Cardiac muscle cell (in vitro differentiated cells and primary cell): Measurements from ENCODE around the gene ADNP2. TPM values are rescaled to one million over a fixed set of nuclear protein-coding genes. Genes with fewer than 3 reads are reported as not detected.

Experiments used
- DNase-seq, 2 donors: peaks; one replicate each; pipeline versions ENCODE4 v3.0.0 to v3.0.0-alpha.2; 2010 to 2017; ENCODE audit warnings: low read depth in 1 of 2, low spot score in 1 of 2
- H3K27ac ChIP-seq: fragments of 200-600 bp; sonication (generic); 2 replicates; pipeline ENCODE4 v1.5.1; 2016
- H3K27me3 ChIP-seq: fragments of 200-600 bp; sonication (generic); 2 replicates; pipeline ENCODE4 v1.6.0; 2016; ENCODE audit warnings: control low read depth
- H3K36me3 ChIP-seq: fragments of 200-600 bp; sonication (generic); 2 replicates; pipeline ENCODE4 v1.5.1; 2016; ENCODE audit warnings: control low read depth
- H3K4me1 ChIP-seq: fragments of 200-600 bp; sonication (generic); 2 replicates; pipeline ENCODE4 v1.8.1; 2017; ENCODE audit warnings: low read depth, mild to moderate bottlenecking, mixed run types
- H3K4me3 ChIP-seq: fragments of 200-600 bp; sonication (generic); 2 replicates; pipeline ENCODE4 v1.5.1; 2016; ENCODE audit warnings: mild to moderate bottlenecking
- H3K9me3 ChIP-seq: fragments of 200-600 bp; sonication (generic); 2 replicates; pipeline ENCODE4 v1.5.1; 2017; ENCODE audit warnings: low read depth, mild to moderate bottlenecking, control low read depth
- CTCF ChIP-seq: IDR thresholded peaks from 2 replicates; pipeline ENCODE4 v1.5.1; 2012; ENCODE audit warnings: low read depth, mild to moderate bottlenecking, low read length
- polyA plus RNA-seq: library from polyadenylated mRNA; unstranded; fragments of >200 nt; fragmentation: Nextera tagmentation; extraction: Ambion mirVana; gene quantifications from 2 replicates; pipeline ENCODE4 v1.2.1, GENCODE V29; 2016
- total RNA-seq: library from RNA; depleted of rRNA; stranded (reverse); fragments of >200 nt; gene quantifications from 2 replicates; pipeline ENCODE4 v1.2.3, GENCODE V29; 2016

Gene ADNP2
- total and polyA plus RNA-seq, 2 experiments from 2014 or later: 10.5 to 35.8 TPM

GRCh38 chr18:80076379-80076778 is 32.7 kb upstream of the ADNP2 start:
- Histone ChIP-seq H3K36me3 (no peaks in the 10 kb centered on the region), H3K4me1 (no peaks in the 10 kb centered on the region), H3K27ac (no peak overlapping the region), H3K4me3 (no peak overlapping the region), H3K27me3 (no peaks in the 10 kb centered on the region), H3K9me3 (no peaks in the 10 kb centered on the region)
- TF ChIP-seq CTCF: no peak
- DNase-seq: no peak

- H3K9me3 ChIP-seq: no peaks in the 10 kb centered on the region
- TF ChIP-seq CTCF: no peak
- H3K4me3 ChIP-seq: no peak overlapping the region
- no peak for DNase-seq
- no peaks in the 10 kb centered on the region for H3K36me3 ChIP-seq
- H3K27me3 ChIP-seq: no peaks in the 10 kb centered on the region
- H3K27ac ChIP-seq: no peak overlapping the region
- H3K4me1 ChIP-seq: no peaks in the 10 kb centered on the region
Observed at GRCh38 chr18:80077873-80078272, 31.2 kb upstream of the ADNP2 start.

GRCh38 chr18:80086281-80086680 is 22.8 kb upstream of the ADNP2 start:
- DNase-seq: no peak
- no peak overlapping the region for H3K4me3 ChIP-seq
- no peaks in the 10 kb centered on the region for H3K27me3 ChIP-seq
- H3K36me3 ChIP-seq: no peaks in the 10 kb centered on the region
- no peaks in the 10 kb centered on the region for H3K9me3 ChIP-seq
- no peak overlapping the region for H3K27ac ChIP-seq
- H3K4me1 ChIP-seq: no peaks in the 10 kb centered on the region
- no peak for TF ChIP-seq CTCF

- TF ChIP-seq CTCF: no peak
- Histone ChIP-seq H3K27me3 (no peaks in the 10 kb centered on the region), H3K4me3 (no peak overlapping the region), H3K36me3 (no peaks in the 10 kb centered on the region), H3K9me3 (no peaks in the 10 kb centered on the region), H3K4me1 (no peaks in the 10 kb centered on the region), H3K27ac (no peak overlapping the region)
- DNase-seq: no peak
Observed at GRCh38 chr18:80088036-80088435, 21.0 kb upstream of the ADNP2 start.

GRCh38 chr18:80088823-80089222 is 20.2 kb upstream of the ADNP2 start:
- H3K36me3 ChIP-seq: no peaks in the 10 kb centered on the region
- no peak overlapping the region for H3K27ac ChIP-seq
- H3K27me3 ChIP-seq: no peaks in the 10 kb centered on the region
- no peak for DNase-seq
- no peaks in the 10 kb centered on the region for H3K9me3 ChIP-seq
- no peak for TF ChIP-seq CTCF
- no peaks in the 10 kb centered on the region for H3K4me1 ChIP-seq
- H3K4me3 ChIP-seq: no peak overlapping the region

- no peak overlapping the region for H3K4me3 ChIP-seq
- no peak for TF ChIP-seq CTCF
- H3K27me3 ChIP-seq: no peaks in the 10 kb centered on the region
- no peaks in the 10 kb centered on the region for H3K9me3 ChIP-seq
- no peaks in the 10 kb centered on the region for H3K36me3 ChIP-seq
- no peaks in the 10 kb centered on the region for H3K4me1 ChIP-seq
- H3K27ac ChIP-seq: no peak overlapping the region
- no peak for DNase-seq
Observed at GRCh38 chr18:80095414-80095813, 13.6 kb upstream of the ADNP2 start.
